HepG2 (cell line): ENCODE measurements around the gene FRMD8. TPM values are rescaled to one million over a fixed set of nuclear protein-coding genes. Genes with fewer than 3 reads are reported as not detected.

Experiments used
- CENPBD1 ChIP-seq: sonication (generic); formaldehyde crosslinking; IDR thresholded peaks from 2 replicates; pipeline ENCODE4 v1.8.0; 2022; ENCODE audit warnings: missing genetic modification reagents, low read depth, mild to moderate bottlenecking, borderline replicate concordance
- ERF ChIP-seq: IDR thresholded peaks from 2 replicates; pipeline ENCODE4 v1.6.1; 2018; ENCODE audit warnings: missing biosample characterization, missing genetic modification reagents
- GTF3A ChIP-seq: sonication (generic); formaldehyde crosslinking; conservative IDR thresholded peaks from 2 replicates; pipeline ENCODE4 v1.4.0; 2020; ENCODE audit warnings: mild to moderate bottlenecking, missing genetic modification reagents
- IKZF1 ChIP-seq: fragments of 450-650 bp; IDR thresholded peaks from 2 replicates; pipeline ENCODE4 v1.7.1; 2016
- MTF1 ChIP-seq: sonication (generic); formaldehyde crosslinking; IDR thresholded peaks from 2 replicates; pipeline ENCODE4 v1.5.0; 2020; ENCODE audit warnings: missing genetic modification reagents
- NKX3-1 ChIP-seq: sonication (generic); formaldehyde crosslinking; IDR thresholded peaks from 2 replicates; pipeline ENCODE4 v1.5.0; 2020; ENCODE audit warnings: missing genetic modification reagents
- PTBP1 ChIP-seq: fragments of 200-400 bp; formaldehyde crosslinking; IDR thresholded peaks from 2 replicates; pipeline ENCODE4 v1.6.1; 2018; ENCODE audit warnings: low read length, low read depth; ENCODE audit not compliant: poor library complexity, severe bottlenecking
- THAP11 ChIP-seq: IDR thresholded peaks from 2 replicates; pipeline ENCODE4 v1.6.1; 2016; ENCODE audit warnings: missing biosample characterization, missing genetic modification reagents
- UBTF ChIP-seq: sonication (generic); formaldehyde crosslinking; IDR thresholded peaks from 2 replicates; pipeline ENCODE4 v1.4.0; 2020; ENCODE audit warnings: mild to moderate bottlenecking, missing genetic modification reagents
- ZMYM4 ChIP-seq: sonication (generic); formaldehyde crosslinking; IDR thresholded peaks from 2 replicates; pipeline ENCODE4 v1.8.1; 2023; ENCODE audit warnings: mild to moderate bottlenecking, missing genetic modification reagents
- ZNF17 ChIP-seq: sonication (generic); formaldehyde crosslinking; IDR thresholded peaks from 2 replicates; pipeline ENCODE4 v1.5.0; 2020; ENCODE audit warnings: mild to moderate bottlenecking, missing genetic modification reagents
- ZNF318 ChIP-seq: sonication (generic); formaldehyde crosslinking; IDR thresholded peaks from 2 replicates; pipeline ENCODE4 v1.4.0; 2020; ENCODE audit warnings: mild to moderate bottlenecking, missing genetic modification reagents
- ZNF691 ChIP-seq: sonication (generic); formaldehyde crosslinking; IDR thresholded peaks from 2 replicates; pipeline ENCODE4 v1.4.0; 2020; ENCODE audit warnings: missing genetic modification reagents, low read depth, mild to moderate bottlenecking, borderline replicate concordance
- ZNF800 ChIP-seq: sonication (generic); formaldehyde crosslinking; IDR thresholded peaks from 2 replicates; pipeline ENCODE4 v1.4.0; 2020; ENCODE audit warnings: missing genetic modification reagents
- ZNF850 ChIP-seq: sonication (generic); formaldehyde crosslinking; conservative IDR thresholded peaks from 2 replicates; pipeline ENCODE4 v1.9.0; 2021; ENCODE audit warnings: mild to moderate bottlenecking, missing genetic modification reagents
- polyA plus RNA-seq, 8 experiments: library from polyadenylated mRNA; depleted of rRNA in 3 of 8; stranded (reverse) in 7 of 8; unstranded in 1 of 8; fragments of >200 nt; fragmentation: Illumina TruSeq in 4 of 8; extraction: Trizol in 4 of 8; gene quantifications; 2 replicates each; pipeline versions ENCODE4 v1.2.1 to v1.2.3, GENCODE V29; 2011 to 2016; ENCODE audit warnings: low read depth in 4 of 8, missing spikeins in 1 of 8, mixed read lengths in 1 of 8; ENCODE audit not compliant: insufficient read depth in 1 of 8
- total RNA-seq, 5 experiments: library from RNA; depleted of rRNA; stranded (reverse); fragments of >200 nt; fragmentation: Illumina TruSeq; extraction: Trizol; gene quantifications; 2 replicates each; pipeline ENCODE4 v1.2.3, GENCODE V29; 2016; ENCODE audit warnings: low read depth in 1 of 5

Gene FRMD8
- total and polyA plus RNA-seq, 2 of the 13 experiments (the other 11 are each of a cell fraction or from before 2014, with no cell fraction given), result 5.8 to 20.6 TPM

GRCh38 chr11:65418681-65419459 lies 32.4 kb downstream of the FRMD8 start (continued):
- TF ChIP-seq UBTF (CRISPR knock-in tag) (peak; percentile 88), ZNF800 (CRISPR knock-in tag) (peak; percentile 65; the same call in 1 of the 2 replicates), NKX3-1 (CRISPR knock-in tag) (0 out of 2 replicates have a peak, but pooled peaks have one; percentile 45), ZNF318 (CRISPR knock-in tag) (no peak), ERF (CRISPR knock-in tag) (peak; percentile 80; the same call in 1 of the 2 replicates), IKZF1 (no peak), MTF1 (CRISPR knock-in tag) (no peak; the same call in 1 of the 2 replicates), THAP11 (CRISPR knock-in tag) (peak; percentile 69), ZMYM4 (CRISPR knock-in tag) (no peak), PTBP1 (peak; percentile 63), CENPBD1 (no peak), ZNF850 (CRISPR knock-in tag) (no peak), GTF3A (CRISPR knock-in tag) (peak; percentile 27; the same call in 1 of the 2 replicates), ZNF691 (CRISPR knock-in tag) (no peak), ZNF17 (CRISPR knock-in tag) (no peak)
